ENCODE data around the gene CD14.
"Not testable (repeated sequence)": the region's sequence is repeated elsewhere in the genome, so short reads cannot be mapped to it uniquely, and the experiment has no call there.

The CD14 gene

DNA sequence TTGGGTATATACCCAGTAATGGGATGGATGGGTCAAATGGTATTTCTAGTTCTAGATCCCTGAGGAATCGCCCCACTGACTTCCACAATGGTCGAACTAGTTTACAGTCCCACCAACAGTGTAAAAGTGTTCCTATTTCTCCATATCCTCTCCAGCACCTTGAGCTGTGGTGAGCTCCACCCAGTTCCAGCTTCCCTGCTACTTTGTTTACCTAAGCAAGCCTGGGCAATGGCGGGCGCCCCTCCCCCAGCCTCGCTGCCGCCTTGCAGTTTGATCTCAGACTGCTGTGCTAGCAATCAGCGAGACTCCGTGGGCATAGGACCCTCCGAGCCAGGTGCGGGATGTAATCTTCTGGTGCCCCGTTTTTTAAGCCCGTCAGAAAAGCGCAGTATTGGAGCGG, 39.9 kb downstream of the CD14 start:
- DNase-seq, result not testable (repeated sequence)

DNA sequence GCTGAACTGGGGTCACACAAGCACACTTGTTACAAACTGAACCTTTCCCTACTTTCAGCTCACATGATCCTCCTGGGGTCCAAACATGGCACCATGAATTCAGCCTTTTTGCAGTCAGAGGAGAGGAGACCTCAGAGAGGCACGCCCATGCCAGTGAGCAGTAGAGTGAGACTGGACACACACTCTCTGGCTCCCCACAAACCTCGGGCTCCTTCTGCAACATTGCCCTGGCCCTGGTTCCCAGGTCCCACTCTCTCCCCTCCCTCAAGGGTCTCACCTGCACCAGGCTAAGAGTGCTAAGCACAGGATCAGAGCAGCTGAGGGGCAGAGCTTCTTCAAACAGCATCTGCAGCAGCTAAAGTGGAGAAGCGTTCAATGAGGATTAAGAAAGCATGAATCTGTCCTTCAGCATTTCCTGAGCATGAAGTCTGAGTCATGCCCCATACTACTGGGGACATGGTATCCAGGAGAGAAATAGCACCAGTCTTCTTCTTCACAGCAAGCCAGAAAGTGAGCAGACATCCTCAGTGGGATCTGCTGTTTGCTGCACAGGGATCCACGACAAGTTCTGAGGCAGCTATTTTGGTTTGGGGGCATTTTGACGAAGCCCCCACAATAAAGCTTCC, 41.1 kb downstream of the CD14 start:
- DNase-seq, result no peak

DNA sequence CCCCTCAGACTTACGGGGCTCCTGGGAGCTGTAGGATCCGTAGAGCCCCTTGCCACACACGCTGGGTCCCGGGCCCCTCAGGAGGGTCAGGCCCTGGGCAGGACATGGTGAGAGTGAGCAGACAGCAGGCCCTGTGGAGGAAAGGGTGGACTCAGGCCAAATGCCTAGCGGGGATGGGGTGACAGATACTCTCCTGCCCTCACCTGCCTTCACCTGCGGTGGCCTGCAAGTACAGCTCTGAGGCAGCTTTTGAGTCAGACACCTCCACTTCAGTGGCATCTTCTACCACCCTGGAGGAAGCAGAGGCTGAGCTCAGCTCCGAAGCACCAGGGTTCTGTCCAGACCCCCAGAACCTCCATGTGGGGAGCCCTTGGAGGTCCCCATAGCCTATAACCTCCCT, 42.1 kb downstream of the CD14 start:
- DNase-seq, result no peak

DNA sequence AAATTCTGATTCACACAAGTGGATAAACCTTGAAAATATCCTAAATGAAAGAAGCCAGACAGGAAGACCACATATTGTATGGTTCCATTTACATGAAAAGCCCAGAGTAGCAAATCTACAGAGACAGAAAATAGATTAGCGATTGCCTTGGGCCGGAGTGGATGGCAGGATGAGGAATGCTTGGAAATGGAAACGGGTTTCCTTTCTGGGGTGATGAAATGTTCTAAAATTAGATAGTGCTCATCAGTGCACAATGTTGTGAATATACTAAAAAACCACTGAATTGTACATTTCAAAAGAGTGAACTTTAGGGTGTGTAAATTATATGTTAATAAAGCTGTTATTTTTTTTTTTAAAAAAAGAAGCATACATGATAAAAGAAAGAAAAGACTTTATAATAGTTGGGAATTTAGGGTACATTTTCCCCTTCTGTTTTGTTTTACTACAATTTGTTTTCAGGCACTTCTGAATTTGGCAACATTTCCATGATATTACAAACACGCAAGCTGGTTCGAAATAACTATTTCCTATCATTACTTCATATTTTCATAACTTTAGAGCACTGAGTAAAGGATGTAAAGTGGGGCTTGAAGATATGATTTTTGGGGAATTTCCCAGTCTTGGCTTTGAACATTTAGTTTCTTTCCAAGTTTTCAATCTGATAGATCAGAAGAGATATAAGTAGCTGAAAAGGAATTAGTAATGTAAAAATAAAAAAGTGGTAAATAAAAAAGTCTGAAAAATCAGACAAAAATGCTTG, 44.5 kb downstream of the CD14 start:
- DNase-seq, result no peak

DNA sequence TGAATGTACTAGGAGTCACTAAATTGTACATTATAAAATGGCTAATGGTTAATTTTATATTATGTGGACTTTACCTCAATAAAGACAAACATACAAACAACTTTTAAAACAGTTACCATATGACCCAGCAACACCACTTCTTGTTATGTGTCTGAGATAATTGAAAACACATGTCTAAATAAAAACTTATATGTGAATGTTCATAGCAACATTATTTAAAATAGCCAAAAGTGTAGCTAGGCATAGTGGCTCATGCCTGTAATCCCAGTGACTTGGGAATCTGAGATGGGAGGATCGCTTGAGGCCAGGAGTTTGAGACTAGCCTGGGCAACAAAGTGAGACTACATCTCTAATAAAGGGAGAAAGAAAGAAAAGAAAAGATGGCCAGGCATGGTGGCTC, 45.5 kb downstream of the CD14 start:
- DNase-seq, result no peak

Measured in activated CD8-positive, alpha-beta memory T cell treated with anti-CD3 and anti-CD28 coated beads, Interleukin-2, amount 50 U/mL, for 4 hours (primary cell).